Spleen (tissue), 11 donors: ENCODE measurements around the gene MAMLD1. TPM values are rescaled to one million over a fixed set of nuclear protein-coding genes. Genes with fewer than 3 reads are reported as not detected.

Source experiments
- DNase-seq: peaks from one replicate; pipeline ENCODE4 v3.0.0-alpha.2; 2020
- H3K27ac ChIP-seq, 8 donors: fragments of 200-600 bp; sonication (generic) in 7 of 8; 1 replicate in 4 of 8; 2 replicates in 4 of 8; pipeline versions ENCODE4 v1.5.0 to v1.8.0; 2016 to 2021; ENCODE audit warnings: inconsistent platforms in 4 of 8, mild to moderate bottlenecking in 4 of 8, moderate library complexity in 1 of 8
- H3K27me3 ChIP-seq, 7 donors: fragments of 200-600 bp; sonication (generic) in 6 of 7; replicated peaks in 1 of 7; 1 replicate in 4 of 7; 2 replicates in 3 of 7; pipeline versions ENCODE4 v1.5.0 to v1.8.0; 2016 to 2021; ENCODE audit warnings: inconsistent platforms in 3 of 7, mild to moderate bottlenecking in 1 of 7
- H3K36me3 ChIP-seq, 6 donors: fragments of 200-600 bp; sonication (generic) in 5 of 6; 1 replicate in 4 of 6; 2 replicates in 2 of 6; pipeline versions ENCODE4 v1.5.0 to v1.8.0; 2016 to 2021; ENCODE audit warnings: inconsistent platforms in 2 of 6
- H3K4me1 ChIP-seq, 6 donors: fragments of 200-600 bp; sonication (generic) in 5 of 6; 1 replicate in 3 of 6; 2 replicates in 3 of 6; pipeline versions ENCODE4 v1.5.0 to v1.8.0; 2016 to 2021; ENCODE audit warnings: inconsistent platforms in 3 of 6
- H3K4me3 ChIP-seq, 8 donors: fragments of 200-600 bp; sonication (generic) in 7 of 8; 1 replicate in 4 of 8; 2 replicates in 4 of 8; pipeline versions ENCODE4 v1.5.0 to v1.8.0; 2016 to 2021; ENCODE audit warnings: inconsistent platforms in 4 of 8, mild to moderate bottlenecking in 4 of 8, moderate library complexity in 2 of 8
- H3K9me3 ChIP-seq, 8 donors: fragments of 200-600 bp; sonication (generic) in 7 of 8; 1 replicate in 4 of 8; 2 replicates in 4 of 8; pipeline versions ENCODE4 v1.5.0 to v1.8.0; 2016 to 2021; ENCODE audit warnings: inconsistent platforms in 4 of 8
- CTCF ChIP-seq, 11 experiments: fragments of 200-600 bp in 7 of 11; fragments of 450-650 bp in 4 of 11; sonication (generic) in 4 of 11; IDR thresholded peaks in 8 of 11; conservative IDR thresholded peaks in 3 of 11; 1 replicate in 7 of 11; 2 replicates in 4 of 11; pipeline versions ENCODE4 v1.4.0 to v1.8.0; 2016 to 2021; ENCODE audit warnings: antibody characterized with exemption in 11 of 11, inconsistent platforms in 4 of 11, mild to moderate bottlenecking in 1 of 11
- POLR2A ChIP-seq, 3 donors: fragments of 450-650 bp; IDR thresholded peaks; one replicate each; pipeline ENCODE4 v1.5.1; 2017; ENCODE audit warnings: antibody characterized with exemption in 3 of 3, mild to moderate bottlenecking in 1 of 3
- POLR2AphosphoS5 ChIP-seq, 3 donors: sonication (generic); formaldehyde crosslinking; IDR thresholded peaks; one replicate each; pipeline ENCODE4 v1.5.1; 2017; ENCODE audit warnings: antibody characterized with exemption in 3 of 3
- WGBS, 5 donors: extraction: QIAGEN DNeasy Blood & Tissue Kit in 3 of 5; methylation state at CpG; one replicate each; pipeline versions ENCODE4 v1.1.5 to v1.1.7; 2013 to 2018; 5-methylcytosine and 5-hydroxymethylcytosine counted together
- intact Hi-C: fragments of 100-400 bp; cut with DNase I; formaldehyde crosslinking; loops from one replicate; pipeline ENCODE4 v1.15.0; 2023; ENCODE audit warnings: low total_unique reads
- polyA plus RNA-seq, 3 donors: library from polyadenylated mRNA; stranded (reverse); fragments of 200-250 nt; gene quantifications; one replicate each; pipeline ENCODE4 v1.2.1, GENCODE V29; 2013
- total RNA-seq, 7 donors: library from RNA; depleted of rRNA in 3 of 7; stranded (reverse); fragments of >200 nt in 3 of 7; fragmentation: NEBNext Ultra II Directional in 4 of 7; extraction: Animal tissue kit (Norgen Biotek cat#: 25700) in 4 of 7; gene quantifications; one replicate each; pipeline versions ENCODE4 v1.1.0 to v1.2.1, GENCODE V29; 2016 to 2021
- donor health status: healthy with polysubstance abuse.
- donor health status: DM: no; HTN: no; CAD: no; lungs with moderate emphysema.
- donor health status: DM: no; HTN: no; CAD: no.
- donor health status: Bipolar disorder and iron deficiency.
- donor health status: healthy.
- donor health status: DM: no; HTN: no; CAD: no.
- donor health status: DM: yes; HTN: yes; CAD: no.

MAMLD1 gene
- total and polyA plus RNA-seq, 10 donors: 1.2 to 7.3 (median 3.7) TPM

GRCh38 chrX:150525061-150525919 is 162.2 kb downstream of the MAMLD1 start:
- WGBS, 5 donors: 77 to 91% (median 84%) methylated on average over 6 to 10 of the region's 10 CpGs
- no peaks in the 10 kb centered on the region for H3K9me3 ChIP-seq
- no peaks in the 10 kb centered on the region for H3K4me1 ChIP-seq
- intact Hi-C loops: no loop called here
- H3K27me3 ChIP-seq: no peaks in the 10 kb centered on the region
- TF ChIP-seq CTCF (IDR thresholded peaks at IDR 0.05 in 8 of 11, conservative IDR thresholded peaks at IDR 0.05 in 3 of 11) (no peak), POLR2A (IDR thresholded peaks at IDR 0.05) (no peak), POLR2AphosphoS5 (IDR thresholded peaks at IDR 0.05) (peak in 1 of 3 donors; percentile 8)
- H3K27ac ChIP-seq: no peak overlapping the region
- no peaks in the 10 kb centered on the region for H3K36me3 ChIP-seq
- H3K4me3 ChIP-seq: no peak overlapping the region
- no peak for DNase-seq

GRCh38 chrX:150526692-150527091 is 163.6 kb downstream of the MAMLD1 start:
- Histone ChIP-seq H3K36me3 (no peaks in the 10 kb centered on the region), H3K4me3 (no peak overlapping the region), H3K27me3 (no peaks in the 10 kb centered on the region), H3K9me3 (no peaks in the 10 kb centered on the region), H3K4me1 (no peaks in the 10 kb centered on the region), H3K27ac (no peak overlapping the region)
- TF ChIP-seq POLR2AphosphoS5 (IDR thresholded peaks at IDR 0.05): no peak
- no peak for TF ChIP-seq POLR2A (IDR thresholded peaks at IDR 0.05)
- TF ChIP-seq CTCF (IDR thresholded peaks at IDR 0.05 in 8 of 11, conservative IDR thresholded peaks at IDR 0.05 in 3 of 11): no peak
- no peak for DNase-seq
- intact Hi-C loops: no loop called here
- WGBS, 5 donors: 70 to 91% (median 77%) methylated on average over 6 to 7 of the region's 7 CpGs

- DNase-seq: no peak
- TF ChIP-seq POLR2AphosphoS5 (IDR thresholded peaks at IDR 0.05) (no peak), POLR2A (IDR thresholded peaks at IDR 0.05) (no peak), CTCF (IDR thresholded peaks at IDR 0.05 in 8 of 11, conservative IDR thresholded peaks at IDR 0.05 in 3 of 11) (no peak)
- Histone ChIP-seq H3K36me3 (no peaks in the 10 kb centered on the region), H3K9me3 (no peaks in the 10 kb centered on the region), H3K4me1 (no peaks in the 10 kb centered on the region), H3K4me3 (no peak overlapping the region), H3K27me3 (no peaks in the 10 kb centered on the region), H3K27ac (no peak overlapping the region)
- WGBS, 5 donors: 36 to 93% (median 67%) methylated on average over 3 of the region's 3 CpGs
- intact Hi-C loops: no loop called here
These were observed 164.0 kb downstream of the MAMLD1 start for GRCh38 chrX:150527108-150527507.

- DNase-seq: no peak
- H3K9me3 ChIP-seq: no peaks in the 10 kb centered on the region
- intact Hi-C loops: no loop called here
- WGBS, 5 donors: 91 to 100% (median 93%) methylated on average over 3 of the region's 3 CpGs
- no peak overlapping the region for H3K4me3 ChIP-seq
- H3K36me3 ChIP-seq: no peaks in the 10 kb centered on the region
- TF ChIP-seq POLR2AphosphoS5 (IDR thresholded peaks at IDR 0.05) (no peak), CTCF (IDR thresholded peaks at IDR 0.05 in 8 of 11, conservative IDR thresholded peaks at IDR 0.05 in 3 of 11) (no peak), POLR2A (IDR thresholded peaks at IDR 0.05) (no peak)
- H3K4me1 ChIP-seq: no peaks in the 10 kb centered on the region
- no peak overlapping the region for H3K27ac ChIP-seq
- no peaks in the 10 kb centered on the region for H3K27me3 ChIP-seq
These were observed 166.5 kb downstream of the MAMLD1 start for GRCh38 chrX:150529587-150529986.
